KOPT-K1 (cell line): Measurements from ENCODE around the gene SLC9A9.
"Not testable (repeated sequence)": the region's sequence is repeated elsewhere in the genome, so short reads cannot be mapped to it uniquely, and the experiment has no call there.

Experiments used
- H3K27ac ChIP-seq: fragments of 200-600 bp; sonication (generic); 2 replicates; pipeline ENCODE4 v1.5.1; 2016; ENCODE audit warnings: antibody characterized with exemption, mild to moderate bottlenecking, low read depth, low read length; ENCODE audit not compliant: poor library complexity, severe bottlenecking
- H3K36me3 ChIP-seq: fragments of 200-600 bp; sonication (generic); 2 replicates; pipeline ENCODE4 v1.5.1; 2017; ENCODE audit warnings: antibody characterized with exemption, mild to moderate bottlenecking, low read length, moderate library complexity; ENCODE audit not compliant: insufficient read depth
- H3K9me3 ChIP-seq: fragments of 200-600 bp; sonication (generic); 2 replicates; pipeline ENCODE4 v1.5.1; 2017; ENCODE audit warnings: antibody characterized with exemption, low read length, mild to moderate bottlenecking; ENCODE audit not compliant: insufficient read depth, poor library complexity, severe bottlenecking

Gene SLC9A9

GRCh38 chr3:143847787-143848631, at the start of gene SLC9A9:
SLC9A9 (minus strand) TSS chr3:143848468; CDS start chr3:143848322, 146 bp downstream.
- no peaks in the 10 kb centered on the region for H3K36me3 ChIP-seq

DNA sequence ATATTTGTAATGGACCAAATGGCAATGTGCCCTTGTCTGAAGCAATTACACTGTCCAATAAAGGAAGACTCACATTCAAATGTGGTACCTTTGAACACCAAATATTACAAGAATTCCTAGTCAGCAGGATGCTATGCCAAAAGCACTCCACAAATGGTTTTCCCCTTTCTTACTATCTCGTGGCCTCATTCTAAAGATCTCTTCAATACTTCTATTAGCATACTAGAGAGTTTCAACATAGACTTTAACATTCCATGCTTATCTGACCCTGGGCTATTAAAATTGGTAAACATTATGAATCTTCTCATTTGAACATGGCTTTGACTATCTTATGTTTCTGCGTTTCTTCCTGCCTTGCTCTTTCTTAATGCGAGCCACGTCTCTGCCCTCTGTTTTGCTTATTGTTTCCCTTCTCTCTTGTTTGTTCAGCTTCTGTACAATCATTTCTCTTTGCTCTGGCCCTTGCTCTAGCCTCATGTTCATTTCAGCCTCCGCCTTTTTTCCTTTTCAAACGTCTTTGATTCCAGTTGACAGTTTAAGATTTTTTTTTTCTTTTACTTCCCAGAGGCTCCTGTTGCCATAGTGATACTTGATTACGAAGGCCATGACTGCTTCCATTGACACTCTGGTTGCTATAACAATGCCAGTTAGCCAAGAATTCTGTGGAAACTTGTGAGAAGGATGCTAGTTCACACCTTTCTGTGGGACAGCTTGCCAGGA, 49.5 kb upstream of the SLC9A9 start:
- H3K9me3 ChIP-seq: no peaks in the 10 kb centered on the region
- H3K36me3 ChIP-seq: no peaks in the 10 kb centered on the region
- H3K27ac ChIP-seq: no peak overlapping the region

More at GRCh38 chr3:143847787-143848631, at the start of gene SLC9A9:
- Histone ChIP-seq H3K9me3 (no peaks in the 10 kb centered on the region), H3K27ac (peak within 1 kb of the TSS; percentile 41)

DNA sequence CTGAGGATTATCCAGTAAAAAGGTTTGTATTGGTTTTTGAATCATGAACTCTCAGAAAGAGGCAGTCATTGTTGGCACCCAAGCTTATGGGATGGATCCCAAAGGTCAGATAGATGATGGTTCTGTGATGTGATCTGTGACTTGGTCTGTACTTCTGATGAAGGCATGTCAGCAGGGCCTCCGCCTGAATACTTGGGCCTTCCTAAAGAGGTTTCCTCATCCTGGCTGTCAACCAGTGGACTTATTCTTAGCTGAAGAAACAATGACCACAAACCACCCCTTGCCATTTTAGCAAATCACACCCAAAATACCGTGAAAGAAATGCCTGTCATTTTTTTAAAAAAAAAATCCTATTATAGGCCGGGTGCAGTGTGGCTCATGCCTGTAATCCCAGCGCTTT, 48.2 kb upstream of the SLC9A9 start:
- H3K9me3 ChIP-seq: no peaks in the 10 kb centered on the region
- no peak overlapping the region for H3K27ac ChIP-seq

GRCh38 chr3:143895805-143896204, 47.5 kb upstream of the SLC9A9 start:
- Histone ChIP-seq H3K9me3 (no peaks in the 10 kb centered on the region), H3K27ac (no peak overlapping the region), H3K36me3 (no peaks in the 10 kb centered on the region)

More for the DNA sequence above, 48.2 kb upstream of the SLC9A9 start:
- H3K36me3 ChIP-seq: no peaks in the 10 kb centered on the region

DNA sequence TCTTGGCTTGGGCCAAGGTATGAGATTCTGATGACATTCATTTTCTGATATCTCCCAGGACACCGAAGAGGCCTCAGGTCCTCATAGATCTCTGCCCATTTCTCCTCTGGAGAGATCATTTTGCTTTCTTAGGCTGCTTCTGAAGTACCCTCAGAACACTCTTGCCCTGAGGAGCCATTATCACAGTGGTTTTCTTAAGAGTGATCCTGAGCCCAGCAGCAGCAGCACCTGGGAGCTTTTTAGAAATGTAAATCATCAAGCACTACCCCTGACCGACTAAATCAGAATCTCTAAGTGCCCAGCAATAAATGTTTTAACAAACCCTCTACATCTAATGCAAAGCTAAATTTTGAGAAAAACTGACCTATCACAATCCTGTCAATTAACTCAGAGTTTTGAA, 40.6 kb upstream of the SLC9A9 start:
- Histone ChIP-seq H3K9me3 (no peaks in the 10 kb centered on the region), H3K27ac (no peak overlapping the region), H3K36me3 (no peaks in the 10 kb centered on the region)

- Histone ChIP-seq H3K27ac (no peak overlapping the region), H3K9me3 (no peaks in the 10 kb centered on the region), H3K36me3 (no peaks in the 10 kb centered on the region)
Observed at GRCh38 chr3:143888166-143888565, 39.9 kb upstream of the SLC9A9 start.

DNA sequence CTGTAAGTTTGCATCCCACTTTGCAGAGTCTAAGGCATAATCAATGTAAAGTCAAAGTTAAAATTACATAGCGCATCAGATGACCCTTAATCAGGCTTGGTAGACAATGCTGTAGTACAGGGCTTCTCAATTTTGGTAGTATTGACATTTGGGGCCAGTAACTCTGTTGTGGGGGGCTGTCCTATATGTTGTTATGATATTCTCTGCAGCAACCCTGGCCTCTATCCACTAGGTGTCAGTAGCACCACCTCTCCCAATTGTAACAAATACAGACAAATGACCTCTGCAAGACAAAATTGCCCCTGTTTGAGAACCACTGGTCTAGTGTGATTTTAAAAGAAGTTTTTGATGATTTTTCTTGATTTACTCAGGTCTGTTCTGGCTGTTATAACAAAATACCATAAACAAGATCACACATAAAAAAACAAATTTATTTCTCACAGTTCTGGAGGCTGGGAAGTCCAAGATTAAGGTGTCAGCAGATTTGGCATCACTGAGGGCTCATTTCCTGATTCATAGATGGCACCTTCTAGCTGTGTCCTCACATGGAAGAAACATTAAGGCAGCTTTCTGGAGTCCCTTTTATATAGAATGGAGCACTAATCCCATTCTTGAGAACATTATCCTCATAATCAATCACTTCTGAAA, 37.6 kb upstream of the SLC9A9 start:
- H3K27ac ChIP-seq: no peak overlapping the region
- no peaks in the 10 kb centered on the region for H3K9me3 ChIP-seq
- no peaks in the 10 kb centered on the region for H3K36me3 ChIP-seq

DNA sequence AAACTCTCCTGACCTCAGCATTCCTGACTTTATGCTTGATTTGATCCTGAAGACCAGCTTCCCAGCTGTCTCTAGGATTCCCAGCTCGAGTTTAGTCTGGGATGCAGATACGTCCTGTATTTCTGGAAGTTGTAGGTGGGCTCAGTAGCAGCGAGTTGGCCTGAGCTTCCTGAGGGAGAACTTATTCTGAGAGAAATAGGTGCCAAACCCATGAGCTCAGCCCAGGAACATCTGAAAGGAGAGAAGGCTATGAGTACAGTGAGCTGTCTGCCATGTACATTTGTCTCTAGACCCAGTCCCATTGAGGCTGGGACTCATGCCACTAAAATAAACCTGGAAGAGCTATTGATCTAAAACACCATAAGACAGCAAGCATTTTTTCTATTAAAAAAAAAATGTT, 36.6 kb upstream of the SLC9A9 start:
- Histone ChIP-seq H3K27ac (no peak overlapping the region), H3K36me3 (no peaks in the 10 kb centered on the region), H3K9me3 (no peaks in the 10 kb centered on the region)

DNA sequence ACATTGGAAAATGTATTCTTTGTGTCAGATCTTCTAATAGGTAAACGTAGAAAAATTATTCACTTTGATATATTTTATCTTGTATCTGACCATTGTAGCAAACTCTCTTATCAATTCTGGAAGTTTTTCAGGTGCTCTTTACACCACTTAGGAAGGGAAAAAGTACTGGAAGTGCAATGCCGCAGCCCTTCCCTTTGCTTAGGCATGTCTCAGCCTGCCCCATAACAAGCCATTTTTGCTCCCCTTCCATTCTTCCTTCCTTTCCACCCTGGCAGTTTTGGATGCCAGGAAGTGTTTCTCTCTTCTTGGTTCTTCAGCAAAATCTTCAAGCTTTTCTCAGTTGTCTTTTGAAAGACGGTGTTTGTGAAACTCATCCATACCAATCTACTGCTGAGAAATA, 34.9 kb upstream of the SLC9A9 start:
- Histone ChIP-seq H3K36me3 (no peaks in the 10 kb centered on the region), H3K9me3 (no peaks in the 10 kb centered on the region), H3K27ac (no peak overlapping the region)

DNA sequence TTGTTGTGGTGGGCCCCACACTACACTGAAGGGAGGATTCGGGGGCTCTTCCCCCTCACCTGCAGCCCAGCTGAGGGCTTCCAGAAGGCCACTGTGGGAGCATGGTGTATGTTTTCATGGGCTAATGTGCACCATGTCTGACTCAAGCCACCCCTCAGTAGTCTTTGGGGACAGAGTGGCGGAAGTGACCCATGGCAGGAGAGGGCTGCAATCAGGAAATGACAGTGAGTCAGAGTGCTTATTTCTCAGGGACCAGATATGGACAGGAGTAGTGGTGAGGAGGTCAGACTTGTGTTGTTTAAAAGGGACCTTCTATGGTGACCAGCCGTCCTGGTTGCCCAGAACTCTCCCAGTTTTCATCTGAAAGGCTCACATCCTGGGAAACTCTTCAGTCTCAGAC, 32.8 kb upstream of the SLC9A9 start:
- H3K36me3 ChIP-seq: no peaks in the 10 kb centered on the region
- H3K27ac ChIP-seq: no peak overlapping the region
- no peaks in the 10 kb centered on the region for H3K9me3 ChIP-seq

GRCh38 chr3:143875546-143875945, 27.3 kb upstream of the SLC9A9 start:
- no peak overlapping the region for H3K27ac ChIP-seq
- H3K36me3 ChIP-seq: no peaks in the 10 kb centered on the region
- H3K9me3 ChIP-seq: no peaks in the 10 kb centered on the region

- H3K27ac ChIP-seq, H3K9me3 ChIP-seq, H3K36me3 ChIP-seq: not testable (repeated sequence)
Observed at GRCh38 chr3:143873553-143873952, 25.3 kb upstream of the SLC9A9 start.

- Histone ChIP-seq H3K36me3 (no peaks in the 10 kb centered on the region), H3K27ac (no peak overlapping the region), H3K9me3 (no peaks in the 10 kb centered on the region)
Observed at GRCh38 chr3:143865302-143865701, 17.0 kb upstream of the SLC9A9 start.

DNA sequence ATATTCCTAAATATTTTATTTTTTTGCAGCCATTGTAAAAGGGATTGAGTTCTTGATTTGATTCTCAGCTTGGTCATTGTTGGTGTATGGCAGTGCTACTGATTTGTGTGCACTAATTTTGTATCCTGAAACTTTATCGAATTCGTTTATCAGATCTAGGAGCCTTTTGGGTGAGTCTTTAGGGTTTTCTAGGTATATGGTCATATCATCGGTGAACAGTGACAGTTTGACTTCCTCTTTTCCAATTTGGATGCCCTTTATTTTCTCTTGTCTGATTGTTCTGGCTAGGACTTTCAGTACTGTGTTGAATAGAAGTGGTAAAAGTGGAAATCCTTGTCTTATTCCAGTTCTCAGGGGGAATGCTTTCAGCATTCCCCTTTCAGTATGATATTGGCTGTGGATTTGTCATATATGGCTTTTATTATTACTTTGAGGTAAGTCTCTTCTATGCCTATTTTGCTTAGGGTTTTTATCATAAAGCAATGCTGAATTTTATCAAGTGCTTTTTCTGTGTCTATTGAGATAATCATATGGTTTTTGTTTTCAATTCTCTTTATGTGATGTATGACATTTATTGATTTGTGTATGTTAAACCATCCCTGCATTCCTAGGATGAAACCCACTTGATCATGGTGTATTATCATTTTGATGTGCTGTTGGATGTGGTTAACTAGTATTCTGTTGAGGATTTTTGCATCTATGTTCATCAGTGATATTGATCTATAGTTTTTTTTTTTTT, 11.4 kb upstream of the SLC9A9 start:
- Histone ChIP-seq H3K27ac (no peak overlapping the region), H3K9me3 (no peaks in the 10 kb centered on the region)

More for the DNA sequence above, 11.4 kb upstream of the SLC9A9 start:
- no peaks in the 10 kb centered on the region for H3K36me3 ChIP-seq
